ENCODE results near the gene EML4. TPM values are rescaled to one million over a fixed set of nuclear protein-coding genes. Genes with fewer than 3 reads are reported as not detected.

The EML4 gene
- total and polyA plus RNA-seq, 2 of the 13 experiments (the other 11 are each of a cell fraction or from before 2014, with no cell fraction given) = 243 to 476 TPM

DNA sequence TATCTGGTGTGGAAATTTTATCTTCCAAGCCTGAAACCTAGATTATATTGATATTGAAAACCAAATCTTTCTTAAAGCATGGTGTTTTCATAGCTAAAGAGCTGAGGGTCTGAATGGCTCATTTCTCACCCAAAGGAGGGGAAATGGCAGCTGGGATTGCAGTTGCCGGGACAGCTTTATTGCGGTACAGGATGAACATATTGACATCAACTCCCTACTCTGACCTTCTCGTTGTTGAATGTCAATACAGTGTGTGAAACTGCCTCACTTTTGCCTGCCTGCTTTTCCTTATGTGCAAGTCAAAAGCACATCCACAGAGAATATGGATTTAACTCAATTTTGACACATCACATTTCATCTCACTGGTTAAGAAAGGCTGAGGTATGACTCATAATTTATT lies 195.5 kb downstream of the EML4 start:
- DNase-seq (ENCODE audit: low spot score) (no peak), ATAC-seq (no peak), FAIRE-seq (no peak)
- intact Hi-C loops (cut with micrococcal nuclease; ENCODE audit: unreplicated experiment) = loop anchor here (5.0 kb wide), 2 partner anchors 128 to 298 kb away; partner anchors contain the start of gene KCNG3
- peaks cover 16% of the 10 kb centered on the region for H3K4me1 ChIP-seq (ENCODE audit: insufficient read depth, low read length)
- no peaks in the 10 kb centered on the region for H3K9me3 ChIP-seq (ENCODE audit: low read length)
- no peak overlapping the region for H3K27ac ChIP-seq (ENCODE audit: extremely low read length, insufficient read depth, low read length)
- ChIA-PET CTCF (ENCODE audit: low intra/inter-chr PET ratio, low total read pairs) (no interaction called here), POLR2A (no interaction called here)
- H3K36me3 ChIP-seq (replicated peaks in 1 of 2; ENCODE audit: control insufficient read depth in 1 of 2, insufficient read depth in 2 of 2, low read length in 2 of 2) = no peaks in the 10 kb centered on the region
- no TSS peak for BruUV-seq (replicated peaks)
- no peaks in the 10 kb centered on the region; a peak in 1 of 5 replicates for H3K27me3 ChIP-seq (ENCODE audit: control insufficient read depth in 1 of 2, insufficient read depth in 2 of 2, low read length in 2 of 2)
- no peaks in the 10 kb centered on the region; the same call in 1 of the 2 replicates for H4K20me1 ChIP-seq (ENCODE audit: insufficient read depth, low read length)
- no peak overlapping the region for H3K4me2 ChIP-seq (ENCODE audit: low read depth, low read length)
- no peak overlapping the region for H2AFZ ChIP-seq (ENCODE audit: low read length)
- WGBS (ENCODE audit: low lambda C conversion rate) = 37% methylated on average over 3 of the region's 3 CpGs
- peaks cover 13% of the 10 kb centered on the region for H3K79me2 ChIP-seq (ENCODE audit: insufficient read depth, low read length)
- H3K9ac ChIP-seq (ENCODE audit: insufficient read depth, low read depth, low read length) = no peak overlapping the region
- no peak overlapping the region for H3K4me3 ChIP-seq (replicated peaks in 1 of 3; ENCODE audit: insufficient read depth in 1 of 3, low read depth in 2 of 3, low read length in 3 of 3)
- TF ChIP-seq SALL1 (CRISPR knock-in tag; IDR thresholded peaks at IDR 0.05) = no peak
- TF ChIP-seq XBP1 (CRISPR knock-in tag; IDR thresholded peaks at IDR 0.05) = no peak
- TF ChIP-seq, protein P1, sequence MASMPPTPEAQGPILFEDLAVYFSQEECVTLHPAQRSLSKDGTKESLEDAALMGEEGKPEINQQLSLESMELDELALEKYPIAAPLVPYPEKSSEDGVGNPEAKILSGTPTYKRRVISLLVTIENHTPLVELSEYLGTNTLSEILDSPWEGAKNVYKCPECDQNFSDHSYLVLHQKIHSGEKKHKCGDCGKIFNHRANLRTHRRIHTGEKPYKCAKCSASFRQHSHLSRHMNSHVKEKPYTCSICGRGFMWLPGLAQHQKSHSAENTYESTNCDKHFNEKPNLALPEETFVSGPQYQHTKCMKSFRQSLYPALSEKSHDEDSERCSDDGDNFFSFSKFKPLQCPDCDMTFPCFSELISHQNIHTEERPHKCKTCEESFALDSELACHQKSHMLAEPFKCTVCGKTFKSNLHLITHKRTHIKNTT (CRISPR knock-in tag; IDR thresholded peaks at IDR 0.05) = no peak
- TF ChIP-seq ZFP1 (CRISPR knock-in tag; IDR thresholded peaks at IDR 0.05) = no peak
- no peak for TF ChIP-seq NFYB (CRISPR knock-in tag; IDR thresholded peaks at IDR 0.05)
- no peak for TF ChIP-seq ZBTB21 (CRISPR knock-in tag; IDR thresholded peaks at IDR 0.05)
- no peak for TF ChIP-seq RBM22 (optimal IDR thresholded peaks at IDR 0.05; ENCODE audit: low read length)
- TF ChIP-seq, protein P2, sequence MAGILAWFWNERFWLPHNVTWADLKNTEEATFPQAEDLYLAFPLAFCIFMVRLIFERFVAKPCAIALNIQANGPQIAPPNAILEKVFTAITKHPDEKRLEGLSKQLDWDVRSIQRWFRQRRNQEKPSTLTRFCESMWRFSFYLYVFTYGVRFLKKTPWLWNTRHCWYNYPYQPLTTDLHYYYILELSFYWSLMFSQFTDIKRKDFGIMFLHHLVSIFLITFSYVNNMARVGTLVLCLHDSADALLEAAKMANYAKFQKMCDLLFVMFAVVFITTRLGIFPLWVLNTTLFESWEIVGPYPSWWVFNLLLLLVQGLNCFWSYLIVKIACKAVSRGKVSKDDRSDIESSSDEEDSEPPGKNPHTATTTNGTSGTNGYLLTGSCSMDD (CRISPR knock-in tag; IDR thresholded peaks at IDR 0.05) = no peak
- in situ Hi-C loops (cut with HindIII; ENCODE audit: extremely low pct_ligation_motif_present, low pct_unique_long_range_greater_than_20kb) = loop anchor here (25.0 kb wide), 1 partner anchor 502 kb away; no protein-coding TSS in a partner anchor

DNA sequence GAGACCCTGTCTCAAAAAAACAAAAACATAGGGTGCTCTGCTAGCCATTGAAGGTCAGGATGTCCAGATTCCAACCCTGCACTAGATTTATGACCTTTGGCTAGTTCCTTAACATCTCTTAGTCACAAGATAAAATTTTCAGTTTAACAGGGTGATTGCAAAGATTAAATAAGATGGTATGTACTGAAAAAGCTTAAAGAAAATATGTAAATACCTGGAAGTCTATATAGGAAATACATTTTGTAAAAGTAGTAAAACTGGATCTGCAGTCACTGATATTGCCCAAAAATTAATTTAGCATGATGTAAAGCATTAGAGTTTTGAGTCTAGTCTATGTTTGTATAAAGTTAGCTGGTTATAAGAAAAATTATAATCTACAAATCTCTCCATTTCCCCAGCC lies 197.3 kb downstream of the EML4 start:
- Histone ChIP-seq H3K27ac (ENCODE audit: extremely low read length, insufficient read depth, low read length) (no peak overlapping the region), H2AFZ (ENCODE audit: low read length) (no peak overlapping the region), H3K4me1 (ENCODE audit: insufficient read depth, low read length) (peaks cover 15% of the 10 kb centered on the region), H4K20me1 (ENCODE audit: insufficient read depth, low read length) (no peaks in the 10 kb centered on the region), H3K36me3 (replicated peaks in 1 of 2; ENCODE audit: control insufficient read depth in 1 of 2, insufficient read depth in 2 of 2, low read length in 2 of 2) (no peaks in the 10 kb centered on the region), H3K9ac (ENCODE audit: insufficient read depth, low read depth, low read length) (no peak overlapping the region), H3K9me3 (ENCODE audit: low read length) (no peaks in the 10 kb centered on the region), H3K4me3 (replicated peaks in 1 of 3; ENCODE audit: insufficient read depth in 1 of 3, low read depth in 2 of 3, low read length in 3 of 3) (no peak overlapping the region), H3K4me2 (ENCODE audit: low read depth, low read length) (no peak overlapping the region), H3K79me2 (ENCODE audit: insufficient read depth, low read length) (no peaks in the 10 kb centered on the region), H3K27me3 (ENCODE audit: control insufficient read depth in 1 of 2, insufficient read depth in 2 of 2, low read length in 2 of 2) (no peaks in the 10 kb centered on the region)
- in situ Hi-C loops (cut with HindIII; ENCODE audit: extremely low pct_ligation_motif_present, low pct_unique_long_range_greater_than_20kb) = loop anchor here (25.0 kb wide), 1 partner anchor 504 kb away; no protein-coding TSS in a partner anchor
- ChIA-PET POLR2A (no interaction called here), CTCF (ENCODE audit: low intra/inter-chr PET ratio, low total read pairs) (no interaction called here)
- DNase-seq (ENCODE audit: low spot score) (no peak), FAIRE-seq (no peak), ATAC-seq (no peak)
- intact Hi-C loops (cut with micrococcal nuclease; ENCODE audit: unreplicated experiment) = no loop called here
- BruUV-seq (replicated peaks) = no TSS peak
- TF ChIP-seq HOXA7 (CRISPR knock-in tag; IDR thresholded peaks at IDR 0.05) (no peak), HNRNPK (IDR thresholded peaks at IDR 0.05; ENCODE audit: low read depth, low read length, poor library complexity, severe bottlenecking) (peak; percentile 20)

Data from HepG2 (cell line).